ENCODE results near the gene HECTD2.

HECTD2 gene

GRCh38 chr10:91465261-91465660 lies 55.1 kb downstream of the HECTD2 start:
- in situ Hi-C loops (cut with MboI; ENCODE audit: low sequenced_read_pairs), result no loop called here

- in situ Hi-C loops (cut with MboI; ENCODE audit: low sequenced_read_pairs), result no loop called here
Measured at GRCh38 chr10:91467114-91467513, 57.0 kb downstream of the HECTD2 start.

GRCh38 chr10:91471602-91472001 lies 61.5 kb downstream of the HECTD2 start:
- in situ Hi-C loops (cut with MboI; ENCODE audit: low sequenced_read_pairs), result no loop called here

GRCh38 chr10:91472911-91473310 lies 62.8 kb downstream of the HECTD2 start:
- in situ Hi-C loops (cut with MboI; ENCODE audit: low sequenced_read_pairs), result no loop called here

- in situ Hi-C loops (cut with MboI; ENCODE audit: low sequenced_read_pairs), result no loop called here
Measured at GRCh38 chr10:91474009-91474408, 63.9 kb downstream of the HECTD2 start.

GRCh38 chr10:91477236-91477635 lies 67.1 kb downstream of the HECTD2 start:
- in situ Hi-C loops (cut with MboI; ENCODE audit: low sequenced_read_pairs), result no loop called here

GRCh38 chr10:91479583-91479982 lies 69.4 kb downstream of the HECTD2 start:
- in situ Hi-C loops (cut with MboI; ENCODE audit: low sequenced_read_pairs), result no loop called here

- in situ Hi-C loops (cut with MboI; ENCODE audit: low sequenced_read_pairs), result no loop called here
Measured at GRCh38 chr10:91487911-91488582, 77.9 kb downstream of the HECTD2 start.

GRCh38 chr10:91493313-91493712 lies 83.2 kb downstream of the HECTD2 start:
- in situ Hi-C loops (cut with MboI; ENCODE audit: low sequenced_read_pairs), result no loop called here

GRCh38 chr10:91495402-91495801 lies 85.3 kb downstream of the HECTD2 start:
- in situ Hi-C loops (cut with MboI; ENCODE audit: low sequenced_read_pairs), result no loop called here

- in situ Hi-C loops (cut with MboI; ENCODE audit: low sequenced_read_pairs), result no loop called here
Measured at GRCh38 chr10:91496016-91496415, 85.9 kb downstream of the HECTD2 start.

- in situ Hi-C loops (cut with MboI; ENCODE audit: low sequenced_read_pairs), result no loop called here
Measured at GRCh38 chr10:91511549-91512330, 101.6 kb downstream of the HECTD2 start.

GRCh38 chr10:91512458-91512857 lies 102.3 kb downstream of the HECTD2 start:
- in situ Hi-C loops (cut with MboI; ENCODE audit: low sequenced_read_pairs), result no loop called here

GRCh38 chr10:91513598-91514424 lies 103.7 kb downstream of the HECTD2 start:
- in situ Hi-C loops (cut with MboI; ENCODE audit: low sequenced_read_pairs), result no loop called here

- in situ Hi-C loops (cut with MboI; ENCODE audit: low sequenced_read_pairs), result no loop called here
Measured at GRCh38 chr10:91514787-91515186, 104.6 kb downstream of the HECTD2 start.

- in situ Hi-C loops (cut with MboI; ENCODE audit: low sequenced_read_pairs), result no loop called here
Measured at GRCh38 chr10:91517394-91517793, 107.2 kb downstream of the HECTD2 start.

GRCh38 chr10:91519899-91520514 lies 109.9 kb downstream of the HECTD2 start:
- in situ Hi-C loops (cut with MboI; ENCODE audit: low sequenced_read_pairs), result no loop called here

GRCh38 chr10:91520661-91521060 lies 110.5 kb downstream of the HECTD2 start:
- in situ Hi-C loops (cut with MboI; ENCODE audit: low sequenced_read_pairs), result no loop called here

- in situ Hi-C loops (cut with MboI; ENCODE audit: low sequenced_read_pairs), result no loop called here
Measured at GRCh38 chr10:91521439-91521838, 111.3 kb downstream of the HECTD2 start.

GRCh38 chr10:91525896-91526712 lies 116.0 kb downstream of the HECTD2 start:
- in situ Hi-C loops (cut with MboI; ENCODE audit: low sequenced_read_pairs), result no loop called here
